Activated naive CD8-positive, alpha-beta T cell (primary cell): Measurements from ENCODE around the gene ABLIM3.
A peak's percentile ranks its signal among the peaks of the same experiment; 100 is the strongest.

Source experiments
- H3K27ac Mint-ChIP-seq: one replicate; pipeline ENCODE4 v1.8.0; 2021; ENCODE audit warnings: mixed read lengths
- H3K27me3 Mint-ChIP-seq: one replicate; pipeline ENCODE4 v1.8.0; 2021; ENCODE audit warnings: mixed read lengths
- H3K36me3 Mint-ChIP-seq: one replicate; pipeline ENCODE4 v1.8.0; 2021; ENCODE audit warnings: mixed read lengths
- H3K4me1 Mint-ChIP-seq: one replicate; pipeline ENCODE4 v1.8.0; 2021; ENCODE audit warnings: low read depth, mixed read lengths
- H3K4me3 Mint-ChIP-seq: one replicate; pipeline ENCODE4 v1.8.0; 2021; ENCODE audit warnings: mild to moderate bottlenecking, mixed read lengths
- H3K9me3 Mint-ChIP-seq: one replicate; pipeline ENCODE4 v1.8.0; 2021; ENCODE audit warnings: low read depth, mixed read lengths

The ABLIM3 gene

GRCh38 chr5:149223081-149223848 lies 82.0 kb downstream of the ABLIM3 start:
- Mint-ChIP-seq H3K27ac (no peak overlapping the region), H3K9me3 (no peaks in the 10 kb centered on the region), H3K36me3 (no peaks in the 10 kb centered on the region), H3K4me3 (no peak overlapping the region), H3K4me1 (no peaks in the 10 kb centered on the region), H3K27me3 (peaks cover 1% of the 10 kb centered on the region)

- Mint-ChIP-seq H3K4me3 (no peak overlapping the region), H3K27ac (no peak overlapping the region), H3K4me1 (no peaks in the 10 kb centered on the region), H3K27me3 (peaks cover 1% of the 10 kb centered on the region), H3K36me3 (peaks cover 2% of the 10 kb centered on the region), H3K9me3 (no peaks in the 10 kb centered on the region)
Observed at GRCh38 chr5:149224282-149224681, 83.0 kb downstream of the ABLIM3 start.

- no peaks in the 10 kb centered on the region for H3K4me1 Mint-ChIP-seq
- H3K9me3 Mint-ChIP-seq: no peaks in the 10 kb centered on the region
- peaks cover 1% of the 10 kb centered on the region for H3K27me3 Mint-ChIP-seq
- H3K36me3 Mint-ChIP-seq: peaks cover 2% of the 10 kb centered on the region
- H3K4me3 Mint-ChIP-seq: no peak overlapping the region
- H3K27ac Mint-ChIP-seq: no peak overlapping the region
Observed at GRCh38 chr5:149227168-149227826, 86.0 kb downstream of the ABLIM3 start.

- H3K27ac Mint-ChIP-seq: no peak overlapping the region
- H3K36me3 Mint-ChIP-seq: peaks cover 2% of the 10 kb centered on the region
- no peaks in the 10 kb centered on the region for H3K4me1 Mint-ChIP-seq
Observed at GRCh38 chr5:149228618-149229297, 87.5 kb downstream of the ABLIM3 start.

GRCh38 chr5:149229298-149229937 lies 88.1 kb downstream of the ABLIM3 start:
- H3K9me3 Mint-ChIP-seq: no peaks in the 10 kb centered on the region

More at GRCh38 chr5:149228618-149229297, 87.5 kb downstream of the ABLIM3 start:
- Mint-ChIP-seq H3K27me3 (peaks cover 4% of the 10 kb centered on the region), H3K4me3 (no peak overlapping the region), H3K9me3 (no peaks in the 10 kb centered on the region)

GRCh38 chr5:149235841-149236240 lies 94.5 kb downstream of the ABLIM3 start:
- Mint-ChIP-seq H3K27ac (no peak overlapping the region), H3K27me3 (peaks cover 3% of the 10 kb centered on the region), H3K4me3 (no peak overlapping the region), H3K4me1 (peaks cover 23% of the 10 kb centered on the region), H3K36me3 (no peaks in the 10 kb centered on the region), H3K9me3 (no peaks in the 10 kb centered on the region)

More at GRCh38 chr5:149229298-149229937, 88.1 kb downstream of the ABLIM3 start:
- H3K36me3 Mint-ChIP-seq: peaks cover 2% of the 10 kb centered on the region
- peaks cover 4% of the 10 kb centered on the region for H3K27me3 Mint-ChIP-seq
- H3K4me1 Mint-ChIP-seq: no peaks in the 10 kb centered on the region
- H3K27ac Mint-ChIP-seq: no peak overlapping the region
- H3K4me3 Mint-ChIP-seq: no peak overlapping the region

GRCh38 chr5:149237662-149238061 lies 96.4 kb downstream of the ABLIM3 start:
- Mint-ChIP-seq H3K4me3 (no peak overlapping the region), H3K9me3 (no peaks in the 10 kb centered on the region), H3K4me1 (peaks cover 35% of the 10 kb centered on the region), H3K36me3 (peaks cover 4% of the 10 kb centered on the region), H3K27ac (no peak overlapping the region), H3K27me3 (peaks cover 3% of the 10 kb centered on the region)

GRCh38 chr5:149238540-149238939 lies 97.2 kb downstream of the ABLIM3 start:
- Mint-ChIP-seq H3K27me3 (no peaks in the 10 kb centered on the region), H3K27ac (no peak overlapping the region), H3K9me3 (no peaks in the 10 kb centered on the region), H3K4me3 (no peak overlapping the region), H3K36me3 (peaks cover 4% of the 10 kb centered on the region), H3K4me1 (peaks cover 37% of the 10 kb centered on the region)

GRCh38 chr5:149239917-149240316 lies 98.6 kb downstream of the ABLIM3 start:
- Mint-ChIP-seq H3K36me3 (peaks cover 4% of the 10 kb centered on the region), H3K4me1 (peaks cover 37% of the 10 kb centered on the region), H3K27me3 (no peaks in the 10 kb centered on the region), H3K4me3 (no peak overlapping the region), H3K9me3 (no peaks in the 10 kb centered on the region), H3K27ac (peak overlapping the region; percentile 90)

- Mint-ChIP-seq H3K4me3 (no peak overlapping the region), H3K36me3 (peaks cover 4% of the 10 kb centered on the region), H3K9me3 (no peaks in the 10 kb centered on the region), H3K4me1 (peaks cover 39% of the 10 kb centered on the region), H3K27me3 (no peaks in the 10 kb centered on the region), H3K27ac (peak overlapping the region; percentile 90)
Observed at GRCh38 chr5:149240354-149240998, 99.2 kb downstream of the ABLIM3 start.

- Mint-ChIP-seq H3K27me3 (no peaks in the 10 kb centered on the region), H3K27ac (no peak overlapping the region)
Observed at GRCh38 chr5:149242339-149242738, 101.0 kb downstream of the ABLIM3 start.

GRCh38 chr5:149246906-149247305 lies 105.6 kb downstream of the ABLIM3 start:
- no peaks in the 10 kb centered on the region for H3K9me3 Mint-ChIP-seq
- H3K4me1 Mint-ChIP-seq: peaks cover 8% of the 10 kb centered on the region
- H3K27me3 Mint-ChIP-seq: no peaks in the 10 kb centered on the region
- H3K36me3 Mint-ChIP-seq: peaks cover 2% of the 10 kb centered on the region
- no peak overlapping the region for H3K27ac Mint-ChIP-seq
- no peak overlapping the region for H3K4me3 Mint-ChIP-seq

More at GRCh38 chr5:149242339-149242738, 101.0 kb downstream of the ABLIM3 start:
- Mint-ChIP-seq H3K9me3 (no peaks in the 10 kb centered on the region), H3K4me1 (peaks cover 39% of the 10 kb centered on the region), H3K4me3 (no peak overlapping the region), H3K36me3 (peaks cover 4% of the 10 kb centered on the region)

- Mint-ChIP-seq H3K9me3 (no peaks in the 10 kb centered on the region), H3K4me1 (peaks cover 3% of the 10 kb centered on the region), H3K27ac (no peak overlapping the region), H3K27me3 (no peaks in the 10 kb centered on the region), H3K4me3 (no peak overlapping the region), H3K36me3 (no peaks in the 10 kb centered on the region)
Observed at GRCh38 chr5:149247726-149248125, 106.4 kb downstream of the ABLIM3 start.

GRCh38 chr5:149251546-149251945 lies 110.3 kb downstream of the ABLIM3 start:
- Mint-ChIP-seq H3K9me3 (no peaks in the 10 kb centered on the region), H3K27me3 (no peaks in the 10 kb centered on the region), H3K36me3 (no peaks in the 10 kb centered on the region), H3K4me3 (no peak overlapping the region), H3K4me1 (no peaks in the 10 kb centered on the region), H3K27ac (no peak overlapping the region)
